ENCODE measurements around the gene PRMT1.

DNA sequence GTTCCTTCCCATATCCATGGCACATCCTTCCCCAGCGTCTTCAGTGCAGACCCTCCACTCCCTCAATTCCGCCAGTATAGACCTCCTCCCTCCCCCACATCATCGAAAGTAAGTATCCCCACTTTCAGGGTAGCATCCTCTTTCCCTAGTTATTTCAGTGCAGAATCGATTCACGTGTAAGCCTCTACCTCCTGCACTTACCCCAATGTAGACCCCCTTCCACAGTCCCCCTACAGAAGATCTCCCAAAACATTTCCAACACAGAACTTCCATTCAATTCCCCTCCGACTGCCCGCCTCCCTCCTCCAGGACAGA is 12.1 kb upstream of the PRMT1 start:
- TF ChIP-seq, protein P1, sequence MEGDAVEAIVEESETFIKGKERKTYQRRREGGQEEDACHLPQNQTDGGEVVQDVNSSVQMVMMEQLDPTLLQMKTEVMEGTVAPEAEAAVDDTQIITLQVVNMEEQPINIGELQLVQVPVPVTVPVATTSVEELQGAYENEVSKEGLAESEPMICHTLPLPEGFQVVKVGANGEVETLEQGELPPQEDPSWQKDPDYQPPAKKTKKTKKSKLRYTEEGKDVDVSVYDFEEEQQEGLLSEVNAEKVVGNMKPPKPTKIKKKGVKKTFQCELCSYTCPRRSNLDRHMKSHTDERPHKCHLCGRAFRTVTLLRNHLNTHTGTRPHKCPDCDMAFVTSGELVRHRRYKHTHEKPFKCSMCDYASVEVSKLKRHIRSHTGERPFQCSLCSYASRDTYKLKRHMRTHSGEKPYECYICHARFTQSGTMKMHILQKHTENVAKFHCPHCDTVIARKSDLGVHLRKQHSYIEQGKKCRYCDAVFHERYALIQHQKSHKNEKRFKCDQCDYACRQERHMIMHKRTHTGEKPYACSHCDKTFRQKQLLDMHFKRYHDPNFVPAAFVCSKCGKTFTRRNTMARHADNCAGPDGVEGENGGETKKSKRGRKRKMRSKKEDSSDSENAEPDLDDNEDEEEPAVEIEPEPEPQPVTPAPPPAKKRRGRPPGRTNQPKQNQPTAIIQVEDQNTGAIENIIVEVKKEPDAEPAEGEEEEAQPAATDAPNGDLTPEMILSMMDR (IDR thresholded peaks at IDR 0.05; ENCODE audit: low read depth, low read length, missing input control), result no peak
- TF ChIP-seq TAF1 (conservative IDR thresholded peaks at IDR 0.05) (no peak), EGR1 (IDR thresholded peaks at IDR 0.05; ENCODE audit: low read depth in 2 of 2) (no peak), SP1 (IDR thresholded peaks at IDR 0.05) (no peak), RAD21 (IDR thresholded peaks at IDR 0.05) (no peak), HNF4A (conservative IDR thresholded peaks at IDR 0.05) (no peak)
- TF ChIP-seq, protein P2, sequence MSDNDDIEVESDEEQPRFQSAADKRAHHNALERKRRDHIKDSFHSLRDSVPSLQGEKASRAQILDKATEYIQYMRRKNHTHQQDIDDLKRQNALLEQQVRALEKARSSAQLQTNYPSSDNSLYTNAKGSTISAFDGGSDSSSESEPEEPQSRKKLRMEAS (IDR thresholded peaks at IDR 0.05), result no peak
- TF ChIP-seq, protein P3, sequence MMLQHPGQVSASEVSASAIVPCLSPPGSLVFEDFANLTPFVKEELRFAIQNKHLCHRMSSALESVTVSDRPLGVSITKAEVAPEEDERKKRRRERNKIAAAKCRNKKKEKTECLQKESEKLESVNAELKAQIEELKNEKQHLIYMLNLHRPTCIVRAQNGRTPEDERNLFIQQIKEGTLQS (IDR thresholded peaks at IDR 0.05), result no peak
- TF ChIP-seq, protein P4, sequence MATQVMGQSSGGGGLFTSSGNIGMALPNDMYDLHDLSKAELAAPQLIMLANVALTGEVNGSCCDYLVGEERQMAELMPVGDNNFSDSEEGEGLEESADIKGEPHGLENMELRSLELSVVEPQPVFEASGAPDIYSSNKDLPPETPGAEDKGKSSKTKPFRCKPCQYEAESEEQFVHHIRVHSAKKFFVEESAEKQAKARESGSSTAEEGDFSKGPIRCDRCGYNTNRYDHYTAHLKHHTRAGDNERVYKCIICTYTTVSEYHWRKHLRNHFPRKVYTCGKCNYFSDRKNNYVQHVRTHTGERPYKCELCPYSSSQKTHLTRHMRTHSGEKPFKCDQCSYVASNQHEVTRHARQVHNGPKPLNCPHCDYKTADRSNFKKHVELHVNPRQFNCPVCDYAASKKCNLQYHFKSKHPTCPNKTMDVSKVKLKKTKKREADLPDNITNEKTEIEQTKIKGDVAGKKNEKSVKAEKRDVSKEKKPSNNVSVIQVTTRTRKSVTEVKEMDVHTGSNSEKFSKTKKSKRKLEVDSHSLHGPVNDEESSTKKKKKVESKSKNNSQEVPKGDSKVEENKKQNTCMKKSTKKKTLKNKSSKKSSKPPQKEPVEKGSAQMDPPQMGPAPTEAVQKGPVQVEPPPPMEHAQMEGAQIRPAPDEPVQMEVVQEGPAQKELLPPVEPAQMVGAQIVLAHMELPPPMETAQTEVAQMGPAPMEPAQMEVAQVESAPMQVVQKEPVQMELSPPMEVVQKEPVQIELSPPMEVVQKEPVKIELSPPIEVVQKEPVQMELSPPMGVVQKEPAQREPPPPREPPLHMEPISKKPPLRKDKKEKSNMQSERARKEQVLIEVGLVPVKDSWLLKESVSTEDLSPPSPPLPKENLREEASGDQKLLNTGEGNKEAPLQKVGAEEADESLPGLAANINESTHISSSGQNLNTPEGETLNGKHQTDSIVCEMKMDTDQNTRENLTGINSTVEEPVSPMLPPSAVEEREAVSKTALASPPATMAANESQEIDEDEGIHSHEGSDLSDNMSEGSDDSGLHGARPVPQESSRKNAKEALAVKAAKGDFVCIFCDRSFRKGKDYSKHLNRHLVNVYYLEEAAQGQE (IDR thresholded peaks at IDR 0.05), result no peak
- TF ChIP-seq, protein P5, sequence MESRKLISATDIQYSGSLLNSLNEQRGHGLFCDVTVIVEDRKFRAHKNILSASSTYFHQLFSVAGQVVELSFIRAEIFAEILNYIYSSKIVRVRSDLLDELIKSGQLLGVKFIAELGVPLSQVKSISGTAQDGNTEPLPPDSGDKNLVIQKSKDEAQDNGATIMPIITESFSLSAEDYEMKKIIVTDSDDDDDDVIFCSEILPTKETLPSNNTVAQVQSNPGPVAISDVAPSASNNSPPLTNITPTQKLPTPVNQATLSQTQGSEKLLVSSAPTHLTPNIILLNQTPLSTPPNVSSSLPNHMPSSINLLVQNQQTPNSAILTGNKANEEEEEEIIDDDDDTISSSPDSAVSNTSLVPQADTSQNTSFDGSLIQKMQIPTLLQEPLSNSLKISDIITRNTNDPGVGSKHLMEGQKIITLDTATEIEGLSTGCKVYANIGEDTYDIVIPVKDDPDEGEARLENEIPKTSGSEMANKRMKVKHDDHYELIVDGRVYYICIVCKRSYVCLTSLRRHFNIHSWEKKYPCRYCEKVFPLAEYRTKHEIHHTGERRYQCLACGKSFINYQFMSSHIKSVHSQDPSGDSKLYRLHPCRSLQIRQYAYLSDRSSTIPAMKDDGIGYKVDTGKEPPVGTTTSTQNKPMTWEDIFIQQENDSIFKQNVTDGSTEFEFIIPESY (IDR thresholded peaks at IDR 0.05), result no peak

Data from liver (tissue), 3 donors.